ENCODE data around the gene PSTPIP2.

- no peak for TF ChIP-seq POLR2A (IDR thresholded peaks at IDR 0.05)
- no peak for TF ChIP-seq CTCF (IDR thresholded peaks at IDR 0.05 in 8 of 11, conservative IDR thresholded peaks at IDR 0.05 in 3 of 11)
Observed at GRCh38 chr18:46034230-46034629, 37.8 kb downstream of the PSTPIP2 start.

All from spleen (tissue), 7 donors.